ENCODE results near the gene RYR2.

RYR2 gene

GRCh38 chr1:237754627-237755026, 712.6 kb downstream of the RYR2 start:
- no peak for DNase-seq

GRCh38 chr1:237756304-237756967, 714.5 kb downstream of the RYR2 start:
- DNase-seq: no peak

GRCh38 chr1:237759377-237759776, 717.4 kb downstream of the RYR2 start:
- DNase-seq: no peak

- no peak for DNase-seq
Measured at GRCh38 chr1:237760951-237761350, 719.0 kb downstream of the RYR2 start.

GRCh38 chr1:237763137-237763536, 721.2 kb downstream of the RYR2 start:
- no peak for DNase-seq

- DNase-seq: no peak
Measured at GRCh38 chr1:237763751-237764150, 721.8 kb downstream of the RYR2 start.

- DNase-seq: no peak
Measured at GRCh38 chr1:237769916-237770315, 727.9 kb downstream of the RYR2 start.

- DNase-seq: no peak
Measured at GRCh38 chr1:237772009-237772408, 730.0 kb downstream of the RYR2 start.

- no peak for DNase-seq
Measured at GRCh38 chr1:237774246-237774645, 732.3 kb downstream of the RYR2 start.

GRCh38 chr1:237779356-237779755, 737.4 kb downstream of the RYR2 start:
- DNase-seq: no peak

GRCh38 chr1:237786066-237786719, 744.2 kb downstream of the RYR2 start:
- DNase-seq: no peak

- no peak for DNase-seq
Measured at GRCh38 chr1:237788069-237788468, 746.1 kb downstream of the RYR2 start.

GRCh38 chr1:237789619-237790018, 747.6 kb downstream of the RYR2 start:
- no peak for DNase-seq

GRCh38 chr1:237791592-237791991, 749.6 kb downstream of the RYR2 start:
- DNase-seq: no peak

- DNase-seq: no peak
Measured at GRCh38 chr1:237792149-237792548, 750.2 kb downstream of the RYR2 start.

GRCh38 chr1:237792726-237793125, 750.7 kb downstream of the RYR2 start:
- DNase-seq: no peak

GRCh38 chr1:237794071-237794470, 752.1 kb downstream of the RYR2 start:
- DNase-seq: no peak

GRCh38 chr1:237795558-237795957, 753.6 kb downstream of the RYR2 start:
- no peak for DNase-seq

GRCh38 chr1:237799762-237800474, 757.9 kb downstream of the RYR2 start:
- no peak for DNase-seq

- DNase-seq: no peak
Measured at GRCh38 chr1:237804516-237804915, 762.5 kb downstream of the RYR2 start.

- no peak for DNase-seq
Measured at GRCh38 chr1:237809099-237809498, 767.1 kb downstream of the RYR2 start.

GRCh38 chr1:237811633-237812032, 769.6 kb downstream of the RYR2 start:
- DNase-seq: no peak

- DNase-seq: no peak
Measured at GRCh38 chr1:237812061-237812460, 770.1 kb downstream of the RYR2 start.

GRCh38 chr1:237814319-237814924, 772.4 kb downstream of the RYR2 start:
- no peak for DNase-seq

Measured in GOT3 (cell line).